Uterus (tissue), 4 donors: ENCODE measurements around the gene ZNF598. TPM values are rescaled to one million over a fixed set of nuclear protein-coding genes. Genes with fewer than 3 reads are reported as not detected.
"Not testable (repeated sequence)": the region's sequence is repeated elsewhere in the genome, so short reads cannot be mapped to it uniquely, and the experiment has no call there.

Experiments used
- DNase-seq, 2 donors: peaks; one replicate each; pipeline ENCODE4 v3.0.0-alpha.2; 2019 to 2020
- H3K27ac ChIP-seq, 2 donors: fragments of 200-600 bp; sonication (generic); 1 replicate in 1 of 2; 2 replicates in 1 of 2; pipeline ENCODE4 v1.5.1; 2016 to 2018
- H3K27me3 ChIP-seq, 2 donors: fragments of 200-600 bp; sonication (generic); one replicate each; pipeline ENCODE4 v1.5.1; 2018 to 2019; ENCODE audit warnings: control low read depth in 1 of 2
- H3K36me3 ChIP-seq, 2 donors: fragments of 200-600 bp; sonication (generic); one replicate each; pipeline ENCODE4 v1.5.1; 2019; ENCODE audit warnings: control low read depth in 1 of 2
- H3K4me1 ChIP-seq, 2 donors: fragments of 200-600 bp; sonication (generic); one replicate each; pipeline ENCODE4 v1.5.1; 2018 to 2019; ENCODE audit warnings: control low read depth in 1 of 2
- H3K4me3 ChIP-seq, 2 donors: fragments of 200-600 bp; sonication (generic); 1 replicate in 1 of 2; 2 replicates in 1 of 2; pipeline ENCODE4 v1.5.1; 2018 to 2019; ENCODE audit warnings: mild to moderate bottlenecking in 1 of 2
- H3K9me3 ChIP-seq, 2 donors: fragments of 200-600 bp; sonication (generic); one replicate each; pipeline ENCODE4 v1.5.1; 2019; ENCODE audit warnings: control low read depth in 1 of 2
- POLR2A ChIP-seq, 2 donors: fragments of 450-650 bp; IDR thresholded peaks; one replicate each; pipeline ENCODE4 v1.6.1; 2016; ENCODE audit warnings: antibody characterized with exemption in 2 of 2, mild to moderate bottlenecking in 1 of 2, moderate library complexity in 1 of 2
- intact Hi-C: fragments of 100-400 bp; cut with DNase I; formaldehyde crosslinking; loops from one replicate; pipeline ENCODE4 v1.15.1; 2023; ENCODE audit warnings: low total_unique reads
- total RNA-seq, 4 donors: library from RNA; depleted of rRNA in 3 of 4; stranded (reverse); fragments of >200 nt in 3 of 4; gene quantifications; one replicate each; pipeline versions ENCODE4 v1.1.0 to v1.2.4, GENCODE V29; 2014 to 2023
- TF ChIP-seq, protein P1 (sequence below), 4 experiments: fragments of 200-600 bp in 2 of 4; fragments of 450-650 bp in 2 of 4; sonication (generic) in 2 of 4; IDR thresholded peaks; one replicate each; pipeline ENCODE4 v1.5.1; 2016 to 2019; ENCODE audit warnings: antibody characterized with exemption in 4 of 4, mild to moderate bottlenecking in 2 of 4, moderate library complexity in 1 of 4
- donor health status: DM: yes; HTN: yes; CAD: no.

ZNF598 gene
- total RNA-seq, 4 donors from 2014 or later: 16.9 to 50.0 (median 34.6) TPM

DNA sequence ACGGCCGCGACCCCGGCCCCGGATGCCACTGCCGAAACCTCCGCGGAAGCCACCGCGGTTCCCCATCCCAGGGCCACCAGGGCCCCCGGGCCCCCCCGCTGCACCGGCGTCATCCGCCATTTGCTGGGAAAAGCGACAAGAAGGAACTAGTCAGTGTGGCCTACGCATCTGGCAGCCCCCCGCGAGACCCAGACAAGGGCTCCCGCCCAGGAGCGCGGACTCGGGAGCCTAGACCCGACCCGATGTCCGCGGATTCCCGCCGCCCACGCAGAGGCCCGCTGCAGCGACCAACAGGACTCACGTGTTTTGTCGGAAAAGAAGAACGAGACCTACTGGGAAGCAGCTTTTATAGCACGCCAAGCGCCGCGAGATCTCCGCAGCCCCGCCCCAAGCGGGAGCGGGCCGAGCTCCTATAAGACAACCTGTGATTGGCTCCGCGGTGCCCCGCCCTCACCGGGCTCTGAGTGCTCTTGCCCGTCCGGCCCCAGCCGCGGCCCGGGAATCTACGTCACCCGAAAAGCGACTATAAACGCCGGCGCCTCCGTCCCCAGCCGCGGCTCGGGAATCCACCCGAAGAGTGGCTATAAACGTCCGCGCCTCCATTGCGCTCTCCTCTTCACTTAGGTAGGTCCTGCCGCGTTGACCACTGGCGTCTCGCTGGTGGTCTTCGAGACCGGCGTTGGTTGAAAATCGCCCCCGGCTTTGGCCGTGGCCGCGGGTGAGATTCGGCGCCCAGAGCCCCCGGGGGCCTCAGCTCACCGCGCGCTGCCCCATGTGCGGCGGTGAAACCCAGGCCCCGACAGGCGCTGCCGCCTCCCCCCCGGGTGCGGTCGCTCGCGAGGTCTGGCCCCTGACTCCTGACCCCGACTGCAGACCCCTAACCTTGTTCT, 44.9 kb downstream of the ZNF598 start, which contains the start of gene RPS2:
TSS of gene RPS2 (minus strand) at position 321 of the 890 bp plus-strand sequence. CDS start at position 120, 201 bp downstream.
- H3K9me3 ChIP-seq: no peaks in the 10 kb centered on the region
- H3K4me1 ChIP-seq: peaks cover 0 to 4% of the 10 kb centered on the region in 2 donors
- no peaks in the 10 kb centered on the region for H3K27me3 ChIP-seq
- intact Hi-C loops: no loop called here
- DNase-seq: peak; percentile 98 to 99
- peak; percentile 72 to 96 for TF ChIP-seq POLR2A (IDR thresholded peaks at IDR 0.05)
- TF ChIP-seq, protein P1, sequence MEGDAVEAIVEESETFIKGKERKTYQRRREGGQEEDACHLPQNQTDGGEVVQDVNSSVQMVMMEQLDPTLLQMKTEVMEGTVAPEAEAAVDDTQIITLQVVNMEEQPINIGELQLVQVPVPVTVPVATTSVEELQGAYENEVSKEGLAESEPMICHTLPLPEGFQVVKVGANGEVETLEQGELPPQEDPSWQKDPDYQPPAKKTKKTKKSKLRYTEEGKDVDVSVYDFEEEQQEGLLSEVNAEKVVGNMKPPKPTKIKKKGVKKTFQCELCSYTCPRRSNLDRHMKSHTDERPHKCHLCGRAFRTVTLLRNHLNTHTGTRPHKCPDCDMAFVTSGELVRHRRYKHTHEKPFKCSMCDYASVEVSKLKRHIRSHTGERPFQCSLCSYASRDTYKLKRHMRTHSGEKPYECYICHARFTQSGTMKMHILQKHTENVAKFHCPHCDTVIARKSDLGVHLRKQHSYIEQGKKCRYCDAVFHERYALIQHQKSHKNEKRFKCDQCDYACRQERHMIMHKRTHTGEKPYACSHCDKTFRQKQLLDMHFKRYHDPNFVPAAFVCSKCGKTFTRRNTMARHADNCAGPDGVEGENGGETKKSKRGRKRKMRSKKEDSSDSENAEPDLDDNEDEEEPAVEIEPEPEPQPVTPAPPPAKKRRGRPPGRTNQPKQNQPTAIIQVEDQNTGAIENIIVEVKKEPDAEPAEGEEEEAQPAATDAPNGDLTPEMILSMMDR (IDR thresholded peaks at IDR 0.05): peak in 1 of 4 experiments; percentile 5
- peak within 1 kb of the TSS; percentile 80 to 95 for H3K27ac ChIP-seq
- H3K4me3 ChIP-seq: peak within 1 kb of the TSS; percentile 62 to 81
- no peaks in the 10 kb centered on the region for H3K36me3 ChIP-seq

- no peak for TF ChIP-seq POLR2A (IDR thresholded peaks at IDR 0.05)
- TF ChIP-seq, protein P1 (IDR thresholded peaks at IDR 0.05): no peak
- no peak for DNase-seq
- H3K9me3 ChIP-seq: no peaks in the 10 kb centered on the region
- intact Hi-C loops: no loop called here
- H3K36me3 ChIP-seq: no peaks in the 10 kb centered on the region
- peak overlapping the region; percentile 80 to 95 for H3K27ac ChIP-seq
- no peaks in the 10 kb centered on the region for H3K27me3 ChIP-seq
- H3K4me3 ChIP-seq: peak overlapping the region; percentile 62 to 81
- H3K4me1 ChIP-seq: peaks cover 0 to 4% of the 10 kb centered on the region in 2 donors
These were observed 45.7 kb downstream of the ZNF598 start for GRCh38 chr16:1963806-1964505.

DNA sequence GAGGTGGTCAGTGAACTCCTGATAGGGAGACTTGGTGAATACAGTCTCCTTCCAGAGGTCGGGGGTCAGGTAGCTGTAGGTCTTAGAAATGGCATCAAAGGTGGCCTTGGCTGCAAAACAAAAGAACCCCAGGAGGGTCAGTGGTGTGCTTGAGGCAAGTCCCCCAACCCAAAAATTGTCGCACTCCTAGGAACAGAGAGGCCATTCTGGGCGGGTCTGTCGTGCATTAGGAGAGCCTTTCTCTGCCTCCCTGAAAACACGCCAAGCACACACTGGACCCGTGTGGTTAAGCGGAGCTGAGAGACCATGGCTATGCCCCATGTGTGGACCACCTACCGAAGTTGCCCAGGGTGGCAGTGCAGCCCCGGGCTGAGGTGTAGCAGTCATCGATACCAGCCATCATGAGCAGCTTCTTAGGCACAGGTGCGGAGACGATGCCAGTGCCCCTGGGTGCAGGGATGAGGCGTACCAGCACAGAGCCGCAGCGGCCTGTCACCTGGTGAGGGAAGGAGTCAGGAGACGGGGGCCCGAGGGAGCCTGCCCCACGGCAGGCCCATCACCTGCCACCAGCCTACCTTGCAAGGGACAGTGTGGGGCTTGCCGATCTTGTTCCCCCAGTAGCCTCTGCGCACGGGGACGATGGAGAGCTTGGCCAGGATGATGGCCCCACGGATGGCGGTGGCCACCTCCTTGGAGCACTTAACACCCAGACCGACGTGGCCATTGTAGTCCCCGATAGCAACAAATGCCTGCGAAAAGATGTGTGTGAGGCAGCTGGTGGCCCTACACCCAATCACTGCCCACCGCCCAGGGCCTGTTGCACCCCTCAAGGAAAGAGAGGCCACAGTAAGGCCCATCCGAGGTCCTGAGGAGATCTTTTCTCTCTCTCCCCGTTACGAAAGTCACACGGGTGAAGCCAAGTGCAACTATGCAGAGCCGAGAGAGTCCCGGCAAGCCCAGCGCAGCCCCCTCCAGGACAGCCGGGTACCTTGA, 47.2 kb downstream of the ZNF598 start:
- H3K4me3 ChIP-seq, H3K27me3 ChIP-seq, H3K27ac ChIP-seq, intact Hi-C loops, H3K4me1 ChIP-seq, H3K9me3 ChIP-seq, H3K36me3 ChIP-seq, DNase-seq: not testable (repeated sequence)

GRCh38 chr16:1961651-1962067, 48.0 kb downstream of the ZNF598 start:
- peaks cover 0 to 4% of the 10 kb centered on the region in 2 donors for H3K4me1 ChIP-seq
- H3K4me3 ChIP-seq: no peak overlapping the region
- H3K27ac ChIP-seq: no peak overlapping the region
- DNase-seq: no peak
- no peaks in the 10 kb centered on the region for H3K36me3 ChIP-seq
- intact Hi-C loops: no loop called here
- H3K9me3 ChIP-seq: no peaks in the 10 kb centered on the region
- H3K27me3 ChIP-seq: no peaks in the 10 kb centered on the region
- TF ChIP-seq POLR2A (IDR thresholded peaks at IDR 0.05): no peak
- TF ChIP-seq, protein P1 (IDR thresholded peaks at IDR 0.05): no peak
